Keratinocyte (primary cell): ENCODE measurements around the gene DDAH1.

ENCODE experiments used
- EZH2 ChIP-seq: IDR thresholded peaks from one replicate; pipeline ENCODE4 v1.6.1; 2012; ENCODE audit warnings: inconsistent platforms, mild to moderate bottlenecking, low read length, moderate library complexity
- TF ChIP-seq, protein P1 (sequence below), 3 experiments: IDR thresholded peaks in 1 of 3; conservative IDR thresholded peaks in 1 of 3; optimal IDR thresholded peaks in 1 of 3; 2 replicates in 2 of 3; 3 replicates in 1 of 3; pipeline versions ENCODE3 to v1.5.1; 2011; ENCODE audit warnings: low read length in 3 of 3, mild to moderate bottlenecking in 3 of 3, moderate library complexity in 2 of 3, control low read depth in 1 of 3, inconsistent platforms in 1 of 3; ENCODE audit not compliant: insufficient read depth in 2 of 3; ENCODE audit errors: extremely low read depth in 1 of 3

DNA sequence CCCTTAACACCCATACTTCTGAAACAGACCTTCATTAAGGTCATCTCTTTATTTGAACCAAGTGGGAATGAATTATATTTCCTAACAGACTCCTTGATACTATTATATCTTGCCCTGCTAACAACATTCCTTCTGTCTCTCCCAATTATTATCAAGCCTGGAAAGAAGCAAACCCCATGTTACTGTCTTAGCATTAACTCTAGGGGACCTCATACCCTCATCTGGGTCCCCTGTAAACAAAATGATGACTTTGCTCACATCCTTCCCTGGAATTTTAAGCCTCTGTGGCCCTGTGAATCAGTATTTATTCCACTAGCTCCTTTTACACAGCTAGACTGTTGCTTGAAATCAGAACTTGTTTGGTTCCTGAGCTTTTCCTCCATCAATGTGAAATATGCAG is 150.2 kb downstream of the DDAH1 start:
- TF ChIP-seq, protein P1, sequence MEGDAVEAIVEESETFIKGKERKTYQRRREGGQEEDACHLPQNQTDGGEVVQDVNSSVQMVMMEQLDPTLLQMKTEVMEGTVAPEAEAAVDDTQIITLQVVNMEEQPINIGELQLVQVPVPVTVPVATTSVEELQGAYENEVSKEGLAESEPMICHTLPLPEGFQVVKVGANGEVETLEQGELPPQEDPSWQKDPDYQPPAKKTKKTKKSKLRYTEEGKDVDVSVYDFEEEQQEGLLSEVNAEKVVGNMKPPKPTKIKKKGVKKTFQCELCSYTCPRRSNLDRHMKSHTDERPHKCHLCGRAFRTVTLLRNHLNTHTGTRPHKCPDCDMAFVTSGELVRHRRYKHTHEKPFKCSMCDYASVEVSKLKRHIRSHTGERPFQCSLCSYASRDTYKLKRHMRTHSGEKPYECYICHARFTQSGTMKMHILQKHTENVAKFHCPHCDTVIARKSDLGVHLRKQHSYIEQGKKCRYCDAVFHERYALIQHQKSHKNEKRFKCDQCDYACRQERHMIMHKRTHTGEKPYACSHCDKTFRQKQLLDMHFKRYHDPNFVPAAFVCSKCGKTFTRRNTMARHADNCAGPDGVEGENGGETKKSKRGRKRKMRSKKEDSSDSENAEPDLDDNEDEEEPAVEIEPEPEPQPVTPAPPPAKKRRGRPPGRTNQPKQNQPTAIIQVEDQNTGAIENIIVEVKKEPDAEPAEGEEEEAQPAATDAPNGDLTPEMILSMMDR (optimal IDR thresholded peaks at IDR 0.05 in 1 of 3, IDR thresholded peaks at IDR 0.05 in 1 of 3, conservative IDR thresholded peaks at IDR 0.05 in 1 of 3; ENCODE audit: extremely low read depth in 1 of 3, insufficient read depth in 2 of 3, low read length in 3 of 3): no peak
- TF ChIP-seq EZH2: no peak
